B cell (primary cell): Measurements from ENCODE around the gene TADA3.

Experiments
- EZH2 ChIP-seq: IDR thresholded peaks from 2 replicates; pipeline ENCODE4 v1.6.1; 2012; ENCODE audit warnings: borderline replicate concordance, low read depth, mild to moderate bottlenecking, moderate library complexity, low read length; ENCODE audit not compliant: insufficient read depth, poor library complexity, severe bottlenecking
- TF ChIP-seq, protein P1 (sequence below): fragments of 200-600 bp; IDR thresholded peaks from one replicate; pipeline ENCODE4 v1.8.0; 2022; ENCODE audit warnings: antibody characterized with exemption, mild to moderate bottlenecking

DNA sequence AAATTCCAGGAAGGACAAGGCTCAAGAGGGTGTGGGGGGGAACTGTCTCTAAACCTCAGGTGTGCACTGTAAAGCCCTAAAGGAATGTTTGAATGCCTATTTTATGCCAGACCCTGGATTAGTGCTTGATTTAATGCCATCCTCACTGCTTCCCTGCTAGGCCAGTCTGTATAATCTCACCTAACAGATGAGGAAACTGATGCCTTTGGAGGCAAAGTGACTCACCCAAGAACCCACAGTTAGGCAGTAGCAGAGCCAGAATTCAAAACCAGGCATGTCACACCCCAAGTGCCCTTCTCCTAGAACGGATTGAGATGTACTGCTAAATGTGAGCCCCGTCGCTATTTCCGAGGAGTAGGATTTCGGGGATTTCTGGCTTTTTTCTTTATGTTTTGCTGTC, 30.4 kb downstream of the TADA3 start:
- TF ChIP-seq, protein P1, sequence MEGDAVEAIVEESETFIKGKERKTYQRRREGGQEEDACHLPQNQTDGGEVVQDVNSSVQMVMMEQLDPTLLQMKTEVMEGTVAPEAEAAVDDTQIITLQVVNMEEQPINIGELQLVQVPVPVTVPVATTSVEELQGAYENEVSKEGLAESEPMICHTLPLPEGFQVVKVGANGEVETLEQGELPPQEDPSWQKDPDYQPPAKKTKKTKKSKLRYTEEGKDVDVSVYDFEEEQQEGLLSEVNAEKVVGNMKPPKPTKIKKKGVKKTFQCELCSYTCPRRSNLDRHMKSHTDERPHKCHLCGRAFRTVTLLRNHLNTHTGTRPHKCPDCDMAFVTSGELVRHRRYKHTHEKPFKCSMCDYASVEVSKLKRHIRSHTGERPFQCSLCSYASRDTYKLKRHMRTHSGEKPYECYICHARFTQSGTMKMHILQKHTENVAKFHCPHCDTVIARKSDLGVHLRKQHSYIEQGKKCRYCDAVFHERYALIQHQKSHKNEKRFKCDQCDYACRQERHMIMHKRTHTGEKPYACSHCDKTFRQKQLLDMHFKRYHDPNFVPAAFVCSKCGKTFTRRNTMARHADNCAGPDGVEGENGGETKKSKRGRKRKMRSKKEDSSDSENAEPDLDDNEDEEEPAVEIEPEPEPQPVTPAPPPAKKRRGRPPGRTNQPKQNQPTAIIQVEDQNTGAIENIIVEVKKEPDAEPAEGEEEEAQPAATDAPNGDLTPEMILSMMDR = no peak
- no peak for TF ChIP-seq EZH2
